Measurements from ENCODE around the gene ADAMTSL5.

The ADAMTSL5 gene

GRCh38 chr19:1495051-1495798 is 17.6 kb downstream of the ADAMTSL5 start:
- DNase-seq = no peak

GRCh38 chr19:1494115-1494815 is 18.6 kb downstream of the ADAMTSL5 start:
- DNase-seq = no peak

- DNase-seq = no peak
These were observed 20.3 kb downstream of the ADAMTSL5 start for GRCh38 chr19:1492474-1493006.

GRCh38 chr19:1491849-1492170 is 21.0 kb downstream of the ADAMTSL5 start:
- no peak for DNase-seq

GRCh38 chr19:1491114-1491848 is 21.5 kb downstream of the ADAMTSL5 start, which contains the start of gene REEP6:
Gene REEP6 (plus strand): TSS chr19:1491181. CDS start chr19:1491270, 89 bp downstream.
- DNase-seq = no peak

- peak; percentile 99 to 100 for DNase-seq
These were observed 22.3 kb downstream of the ADAMTSL5 start, which contains the start of gene PCSK4 for GRCh38 chr19:1490311-1491113. Gene PCSK4 (minus strand): TSS chr19:1490350. CDS start chr19:1490346, 4 bp downstream.

GRCh38 chr19:1489463-1490310 is 23.1 kb downstream of the ADAMTSL5 start:
- DNase-seq = no peak

GRCh38 chr19:1488282-1488601 is 24.6 kb downstream of the ADAMTSL5 start:
- no peak for DNase-seq

GRCh38 chr19:1487576-1488281 is 25.1 kb downstream of the ADAMTSL5 start:
- DNase-seq = no peak

- no peak for DNase-seq
These were observed 25.9 kb downstream of the ADAMTSL5 start for GRCh38 chr19:1486720-1487575.

GRCh38 chr19:1483979-1484428 is 28.8 kb downstream of the ADAMTSL5 start:
- DNase-seq = no peak

GRCh38 chr19:1483131-1483978 is 29.5 kb downstream of the ADAMTSL5 start:
- DNase-seq = no peak

GRCh38 chr19:1482361-1483130 is 30.3 kb downstream of the ADAMTSL5 start:
- no peak for DNase-seq

- DNase-seq = no peak
These were observed 30.9 kb downstream of the ADAMTSL5 start for GRCh38 chr19:1481893-1482360.

GRCh38 chr19:1481224-1481892 is 31.5 kb downstream of the ADAMTSL5 start:
- no peak for DNase-seq

GRCh38 chr19:1478934-1479707 is 33.7 kb downstream of the ADAMTSL5 start, which contains the start of gene C19orf25:
Gene C19orf25 (minus strand): TSS chr19:1479215. CDS start chr19:1478903, 312 bp downstream.
- peak; percentile 85 to 87 for DNase-seq

Measured in AML-193 (cell line).